A549 treated with DMSO at 1 μM for 4 hours (cell line): ENCODE data around the gene GUCY2C. TPM values are rescaled to one million over a fixed set of nuclear protein-coding genes. Genes with fewer than 3 reads are reported as not detected.

Source experiments
- total RNA-seq: library from RNA; stranded (reverse); fragments of 200-300 nt; extraction: Qiagen RNA extraction; gene quantifications from 5 replicates; pipeline ENCODE4 v1.2.3, GENCODE V29; 2022; ENCODE audit warnings: low read depth

The GUCY2C gene
- 0.02 to 0.06 TPM (median 0.03 TPM) in 3 of 5 replicates, not detected in the others for total RNA-seq

DNA sequence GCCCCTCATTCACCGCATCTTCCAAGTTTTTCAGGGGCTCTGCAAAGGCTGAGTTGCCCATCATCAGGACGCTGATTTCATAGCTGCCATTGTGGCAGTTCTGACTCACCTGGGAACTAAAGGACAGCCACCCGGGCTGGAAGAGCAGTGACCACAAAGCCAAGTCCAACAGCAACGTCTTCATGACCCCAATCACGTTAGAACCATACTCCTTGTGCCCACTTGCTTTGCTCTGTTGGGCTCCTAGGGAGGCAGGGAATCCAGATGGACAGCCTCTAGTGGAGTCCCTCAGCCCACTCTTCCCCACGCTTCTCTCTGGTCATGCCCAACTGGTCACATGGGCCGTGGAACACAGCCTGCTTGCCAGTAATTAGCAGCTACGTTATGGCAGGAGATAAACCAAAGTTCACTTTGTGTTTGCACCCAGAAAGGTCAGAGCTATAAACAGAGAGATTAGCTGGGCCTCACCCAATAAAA, at the start of gene GUCY2C:
Gene GUCY2C (minus strand): TSS at position 335 of the 477 bp plus-strand sequence. CDS start 151 bp downstream, at position 184.

DNA sequence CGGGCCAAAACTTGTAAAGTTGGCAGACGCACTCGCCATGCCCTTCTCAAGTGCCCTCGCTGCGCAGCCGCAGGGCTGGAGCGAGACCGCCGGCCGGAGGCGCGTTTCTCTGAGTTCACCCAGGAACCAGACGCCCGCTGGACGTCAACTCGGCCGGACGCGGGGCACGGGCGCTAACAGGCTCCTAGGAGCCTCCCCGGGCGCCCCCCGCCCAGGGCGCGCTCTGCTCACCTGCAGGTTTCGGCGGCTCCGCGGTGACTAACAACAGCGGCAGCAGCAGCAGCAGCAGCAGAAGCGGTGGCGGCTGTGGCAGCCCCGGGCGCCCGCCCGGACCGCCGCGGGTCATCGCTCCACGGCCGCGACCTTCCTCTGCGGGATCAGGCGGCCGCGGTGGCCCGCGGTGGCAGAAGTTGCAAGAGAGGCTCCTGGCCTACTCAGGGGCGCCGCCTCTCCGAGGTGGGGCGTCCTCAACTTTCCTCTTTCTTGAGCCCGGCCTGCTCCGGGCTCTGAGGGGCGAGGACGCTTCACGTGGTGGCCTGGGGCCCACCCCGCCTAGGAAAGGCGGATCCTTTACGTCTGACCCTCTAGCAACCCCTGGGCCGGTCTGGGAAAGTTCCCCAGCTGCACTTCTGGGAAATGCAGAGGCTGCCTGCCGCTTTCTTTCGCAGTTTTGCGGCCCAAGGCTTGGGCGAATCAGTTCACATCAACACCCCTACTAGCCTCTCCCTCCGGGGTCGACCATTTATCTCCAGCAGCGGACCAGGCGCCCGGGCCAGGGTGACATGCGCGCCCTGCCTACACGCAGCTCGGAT, 128.8 kb downstream of the GUCY2C start, which contains the start of gene PLBD1:
Gene PLBD1 (minus strand): TSS at position 533 of the 812 bp plus-strand sequence. CDS start 187 bp downstream, at position 346.

Other genes with a start within 250 kb of the GUCY2C start
- 4.0 to 6.3 TPM (median 4.7 TPM) in 5 replicates for gene PLBD1, start 128.7 kb downstream of the GUCY2C start, total RNA-seq
- 48.2 to 55.8 TPM (median 52.0 TPM) in 5 replicates for gene WBP11, start 106.9 kb upstream of the GUCY2C start, total RNA-seq
- 1.4 to 2.2 TPM (median 1.8 TPM) in 5 replicates for gene C12orf60, start 107.1 kb upstream of the GUCY2C start, total RNA-seq
- not detected in 5 replicates for gene SMCO3, start 117.6 kb upstream of the GUCY2C start, total RNA-seq
- not detected in 5 replicates for gene ART4, start 146.9 kb upstream of the GUCY2C start, total RNA-seq
- 0.15 TPM in 1 of 5 replicates, not detected in the others for gene MGP, start 189.3 kb upstream of the GUCY2C start, total RNA-seq
- not detected in 5 replicates for gene ERP27, start 241.9 kb upstream of the GUCY2C start, total RNA-seq